A673 (cell line): ENCODE data around the gene C6orf15.
"Not testable (repeated sequence)": the region's sequence is repeated elsewhere in the genome, so short reads cannot be mapped to it uniquely, and the experiment has no call there.

Experiments
- CTCF ChIP-seq: fragments of 300-800, 200-600 bp; sonication (generic); conservative IDR thresholded peaks from 2 replicates; pipeline ENCODE4 v1.5.1; 2017; ENCODE audit warnings: low read depth, mild to moderate bottlenecking, antibody characterized with exemption, low read length, moderate library complexity, mixed read lengths
- EZH2 ChIP-seq: fragments of 200-600 bp; sonication (generic); IDR thresholded peaks from 2 replicates; pipeline ENCODE4 v1.6.1; 2017; ENCODE audit warnings: borderline replicate concordance, low read depth, mild to moderate bottlenecking, mixed read lengths, antibody characterized with exemption, low read length; ENCODE audit not compliant: poor library complexity, severe bottlenecking

GRCh38 chr6:31067891-31068668, 44.3 kb downstream of the C6orf15 start:
- TF ChIP-seq CTCF, EZH2: not testable (repeated sequence)
